Heart right ventricle (tissue), 16 donors: ENCODE data around the gene NR1H3. TPM values are rescaled to one million over a fixed set of nuclear protein-coding genes. Genes with fewer than 3 reads are reported as not detected.

Experiments used
- ATAC-seq, 8 donors: fragments of 200-7000 bp; cut with Tn5 transposase; one replicate each; pipeline ENCODE4 v1.9.1; 2020; ENCODE audit warnings: mild to moderate bottlenecking in 8 of 8, moderate library complexity in 8 of 8, moderate number of reproducible peaks in 1 of 8
- DNase-seq, 2 donors: peaks; one replicate each; pipeline ENCODE4 v3.0.0-alpha.2; 2020
- H3K27ac ChIP-seq, 10 donors: fragments of 200-600 bp; sonication (generic) in 2 of 10; one replicate each; pipeline versions ENCODE4 v1.5.0 to v1.8.0; 2020 to 2022; ENCODE audit warnings: mild to moderate bottlenecking in 3 of 10
- H3K27me3 ChIP-seq, 7 donors: fragments of 200-600 bp; one replicate each; pipeline ENCODE4 v1.8.0; 2021 to 2022; ENCODE audit warnings: mild to moderate bottlenecking in 2 of 7
- H3K36me3 ChIP-seq, 9 donors: fragments of 200-600 bp; sonication (generic) in 1 of 9; one replicate each; pipeline versions ENCODE4 v1.5.0 to v1.8.0; 2020 to 2022; ENCODE audit warnings: mild to moderate bottlenecking in 2 of 9
- H3K4me1 ChIP-seq, 9 donors: fragments of 200-600 bp; sonication (generic) in 1 of 9; one replicate each; pipeline versions ENCODE4 v1.5.0 to v1.8.0; 2020 to 2022; ENCODE audit warnings: mild to moderate bottlenecking in 4 of 9
- H3K4me3 ChIP-seq, 10 donors: fragments of 200-600 bp; sonication (generic) in 2 of 10; one replicate each; pipeline versions ENCODE4 v1.5.0 to v1.8.0; 2020 to 2022; ENCODE audit warnings: mild to moderate bottlenecking in 7 of 10, moderate library complexity in 2 of 10
- H3K9me3 ChIP-seq, 11 donors: fragments of 200-600 bp in 10 of 11; sonication (generic) in 2 of 11; one replicate each; pipeline versions ENCODE4 v1.5.0 to v1.8.0; 2013 to 2022; ENCODE audit warnings: mild to moderate bottlenecking in 2 of 11, control low read depth in 1 of 11, moderate library complexity in 1 of 11
- CTCF ChIP-seq, 9 donors: fragments of 200-600 bp; sonication (generic) in 2 of 9; IDR thresholded peaks; one replicate each; pipeline versions ENCODE4 v1.5.0 to v1.8.0; 2021 to 2022; ENCODE audit warnings: antibody characterized with exemption in 9 of 9, mild to moderate bottlenecking in 5 of 9, moderate library complexity in 1 of 9
- WGBS, 2 donors: extraction: QIAGEN DNeasy Blood & Tissue Kit; methylation state at CpG; one replicate each; pipeline ENCODE4 v1.1.7; 2013; ENCODE audit warnings: inconsistent platforms in 1 of 2; 5-methylcytosine and 5-hydroxymethylcytosine counted together
- intact Hi-C, 10 donors: fragments of 100-400 bp; cut with DNase I; formaldehyde crosslinking; loops; one replicate each; pipeline versions ENCODE4 v1.11.1 to v1.14.2; 2022
- polyA plus RNA-seq, 2 donors: library from polyadenylated mRNA; stranded (reverse); fragments of 200-250 nt; gene quantifications; one replicate each; pipeline ENCODE4 v1.2.3, GENCODE V29; 2013
- total RNA-seq, 10 donors: library from RNA; stranded (reverse); fragmentation: NEBNext Ultra II Directional in 3 of 10; extraction: Animal tissue kit (Norgen Biotek cat#: 25700) in 3 of 10; gene quantifications; one replicate each; pipeline versions ENCODE4 v1.2.1 to v1.2.4, GENCODE V29; 2021 to 2023
- donor health status: Arrhythmogenic right ventricular cardiomyopathy.
- donor health status: ischemic (EF 13 %, LVEDD 7.1; RV severe dilation, severe dysfunction).
- donor health status: healthy with polysubstance abuse.
- donor health status: DM: no; HTN: yes; CAD: no.
- donor health status: DM: no; HTN: no; CAD: no.
- donor health status: ischemic (EF 25% LVEDD 6.9; RV normal size, moderate dysfunction).
- donor health status: ischemic (EF 25% LVEDD 5.7; RV mildly dilated, moderate dysfunction).
- donor health status: healthy.
- donor health status: DM: yes; HTN: yes; CAD: no.
- donor health status: Ischemic cardiomyopathy.
- donor health status: ischemic (EF 35%, LVEDD 5.7; RV mildly dilated, moderate dysfunction).
- donor health status: nonischemic (EF 11% LVEDD 7.7; RV severe dilation, severe dysfunction).
- donor health status: DM: yes; HTN: yes; CAD: no.
- donor health status: PGD.
- donor health status: ischemic (EF 29% LVEDD 5.4; RV normal size, mild dysfunction).
- donor health status: nonischemic (EF 23%, LVEDD 6.1; RV moderate dilation, normal function).

Gene NR1H3
- total and polyA plus RNA-seq, 12 donors, result 6.6 to 49.2 (median 10.0) TPM

GRCh38 chr11:47213950-47214565 is 43.7 kb upstream of the NR1H3 start:
- H3K4me1 ChIP-seq, result peaks cover 11 to 47% (median 21%) of the 10 kb centered on the region in 9 donors
- peak overlapping the region; percentile 49 to 85 (median 66) for H3K4me3 ChIP-seq
- intact Hi-C loops, result loop anchor here in 7 of 10 donors (1.0 to 5.0 kb wide), 5 partner anchors 27 to 37 kb away; partner anchors contain the start of genes PACSIN3 (in 5 of the 7) and ARFGAP2 (in 3 of the 7)
- peak overlapping the region; percentile 76 to 97 (median 90) for H3K27ac ChIP-seq
- peaks cover 0 to 21% (median 0%) of the 10 kb centered on the region in 9 donors for H3K36me3 ChIP-seq
- WGBS, 2 donors, result 4 to 5% methylated on average over 20 of the region's 20 CpGs
- ATAC-seq (peak; percentile 91 to 96 (median 94)), DNase-seq (peak; percentile 92)
- no peaks in the 10 kb centered on the region for H3K27me3 ChIP-seq
- TF ChIP-seq CTCF (IDR thresholded peaks at IDR 0.05), result peak in 1 of 9 donors; percentile 6
- H3K9me3 ChIP-seq, result no peaks in the 10 kb centered on the region

GRCh38 chr11:47215366-47215910 is 42.4 kb upstream of the NR1H3 start:
- no peak for ATAC-seq
- intact Hi-C loops, result loop anchor here in 5 of 10 donors (2.0 to 5.0 kb wide), 3 partner anchors 29 to 42 kb away; partner anchors contain the start of genes PACSIN3 (in 3 of the 5), ARFGAP2 (in 2 of the 5) and NR1H3 (in 1 of the 5)
- Histone ChIP-seq H3K4me1 (peaks cover 11 to 55% (median 28%) of the 10 kb centered on the region in 9 donors), H3K36me3 (peaks cover 0 to 34% (median 0%) of the 10 kb centered on the region in 9 donors), H3K27ac (peak overlapping the region; percentile 76 to 97 (median 90)), H3K9me3 (no peaks in the 10 kb centered on the region), H3K4me3 (peak overlapping the region; percentile 49 to 85 (median 66)), H3K27me3 (no peaks in the 10 kb centered on the region)
- no peak for DNase-seq
- WGBS, 2 donors, result 11 to 17% methylated on average over 15 of the region's 15 CpGs
- TF ChIP-seq CTCF (IDR thresholded peaks at IDR 0.05), result no peak

GRCh38 chr11:47216121-47216798 is 41.5 kb upstream of the NR1H3 start:
- DNase-seq (peak; percentile 27 to 28), ATAC-seq (peak in 4 of 8 donors; percentile 15 to 37 (median 20))
- H3K27me3 ChIP-seq, result no peaks in the 10 kb centered on the region
- H3K9me3 ChIP-seq, result no peaks in the 10 kb centered on the region
- peaks cover 0 to 43% (median 2%) of the 10 kb centered on the region in 9 donors for H3K36me3 ChIP-seq
- peak overlapping the region in 9 of 10 donors; percentile 80 to 97 (median 91) for H3K27ac ChIP-seq
- WGBS, 2 donors, result 8 to 10% methylated on average over 12 of the region's 12 CpGs
- peak in 1 of 9 donors; percentile 14 for TF ChIP-seq CTCF (IDR thresholded peaks at IDR 0.05)
- peaks cover 11 to 58% (median 33%) of the 10 kb centered on the region in 9 donors for H3K4me1 ChIP-seq
- peak overlapping the region in 9 of 10 donors; percentile 49 to 85 (median 69) for H3K4me3 ChIP-seq
- intact Hi-C loops, result loop anchor here in 1 of 10 donors (5.0 kb wide), 1 partner anchor 41 kb away; the partner anchor contains the start of gene NR1H3

GRCh38 chr11:47220401-47220821 is 37.4 kb upstream of the NR1H3 start:
- no peak for DNase-seq
- ATAC-seq, result peak in 4 of 8 donors; percentile 34 to 53 (median 44)
- no peak for TF ChIP-seq CTCF (IDR thresholded peaks at IDR 0.05)
- Histone ChIP-seq H3K27ac (peak overlapping the region in 4 of 10 donors; percentile 16 to 50 (median 26)), H3K4me3 (no peak overlapping the region), H3K4me1 (peaks cover 9 to 49% (median 27%) of the 10 kb centered on the region in 9 donors), H3K27me3 (no peaks in the 10 kb centered on the region), H3K36me3 (peaks cover 0 to 76% (median 8%) of the 10 kb centered on the region in 9 donors), H3K9me3 (no peaks in the 10 kb centered on the region)
- intact Hi-C loops, result loop anchor here in 1 of 10 donors (5.0 kb wide), 1 partner anchor 42 kb away; no protein-coding TSS in a partner anchor
- 47 to 55% methylated on average over 1 of the region's 1 CpG for WGBS, 2 donors
